ENCODE measurements around the gene ANKRD45.
"Not testable (repeated sequence)": the region's sequence is repeated elsewhere in the genome, so short reads cannot be mapped to it uniquely, and the experiment has no call there.

GRCh38 chr1:173563846-173564245 lies 105.8 kb downstream of the ANKRD45 start:
- not testable (repeated sequence) for TF ChIP-seq POLR2A, POLR2AphosphoS5 (IDR thresholded peaks at IDR 0.05)
- TF ChIP-seq, protein P1, sequence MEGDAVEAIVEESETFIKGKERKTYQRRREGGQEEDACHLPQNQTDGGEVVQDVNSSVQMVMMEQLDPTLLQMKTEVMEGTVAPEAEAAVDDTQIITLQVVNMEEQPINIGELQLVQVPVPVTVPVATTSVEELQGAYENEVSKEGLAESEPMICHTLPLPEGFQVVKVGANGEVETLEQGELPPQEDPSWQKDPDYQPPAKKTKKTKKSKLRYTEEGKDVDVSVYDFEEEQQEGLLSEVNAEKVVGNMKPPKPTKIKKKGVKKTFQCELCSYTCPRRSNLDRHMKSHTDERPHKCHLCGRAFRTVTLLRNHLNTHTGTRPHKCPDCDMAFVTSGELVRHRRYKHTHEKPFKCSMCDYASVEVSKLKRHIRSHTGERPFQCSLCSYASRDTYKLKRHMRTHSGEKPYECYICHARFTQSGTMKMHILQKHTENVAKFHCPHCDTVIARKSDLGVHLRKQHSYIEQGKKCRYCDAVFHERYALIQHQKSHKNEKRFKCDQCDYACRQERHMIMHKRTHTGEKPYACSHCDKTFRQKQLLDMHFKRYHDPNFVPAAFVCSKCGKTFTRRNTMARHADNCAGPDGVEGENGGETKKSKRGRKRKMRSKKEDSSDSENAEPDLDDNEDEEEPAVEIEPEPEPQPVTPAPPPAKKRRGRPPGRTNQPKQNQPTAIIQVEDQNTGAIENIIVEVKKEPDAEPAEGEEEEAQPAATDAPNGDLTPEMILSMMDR (IDR thresholded peaks at IDR 0.05), result not testable (repeated sequence)
